ENCODE results near the gene SLC22A12.
"Not testable (repeated sequence)": the region's sequence is repeated elsewhere in the genome, so short reads cannot be mapped to it uniquely, and the experiment has no call there.

The SLC22A12 gene

GRCh38 chr11:64560941-64561340, 30.1 kb upstream of the SLC22A12 start:
- no peak overlapping the region for H3K4me3 ChIP-seq
- no peak overlapping the region for H3K27ac ChIP-seq
- TF ChIP-seq POLR2AphosphoS5 (IDR thresholded peaks at IDR 0.05; ENCODE audit: borderline replicate concordance, low read depth, low read length) (no peak), EZH2 (IDR thresholded peaks at IDR 0.05) (no peak), FOXP2 (optimal IDR thresholded peaks at IDR 0.05; ENCODE audit: control extremely low read depth, extremely low read length, insufficient read depth) (no peak)
- DNase-seq (ENCODE audit: low read depth, low spot score), result no peak
- H3K9ac ChIP-seq (ENCODE audit: insufficient read length), result no peak overlapping the region
- H3K9me3 ChIP-seq (ENCODE audit: low read depth, low read length), result no peaks in the 10 kb centered on the region
- H3K36me3 ChIP-seq (ENCODE audit: insufficient read depth, low read length), result no peaks in the 10 kb centered on the region

GRCh38 chr11:64561429-64561828, 29.6 kb upstream of the SLC22A12 start:
- not testable (repeated sequence) for H3K9me3 ChIP-seq (ENCODE audit: low read depth, low read length); H3K4me3 ChIP-seq; H3K36me3 ChIP-seq (ENCODE audit: insufficient read depth, low read length); H3K27ac ChIP-seq; DNase-seq (ENCODE audit: low read depth, low spot score); H3K9ac ChIP-seq (ENCODE audit: insufficient read length)

GRCh38 chr11:64561984-64562722, 28.9 kb upstream of the SLC22A12 start:
- H3K4me3 ChIP-seq, result no peak overlapping the region
- H3K9me3 ChIP-seq (ENCODE audit: low read depth, low read length), result no peaks in the 10 kb centered on the region
- TF ChIP-seq FOXP2 (optimal IDR thresholded peaks at IDR 0.05; ENCODE audit: control extremely low read depth, extremely low read length, insufficient read depth) (no peak), EZH2 (IDR thresholded peaks at IDR 0.05) (no peak), POLR2AphosphoS5 (IDR thresholded peaks at IDR 0.05; ENCODE audit: borderline replicate concordance, low read depth, low read length) (no peak)
- H3K36me3 ChIP-seq (ENCODE audit: insufficient read depth, low read length), result no peaks in the 10 kb centered on the region
- no peak overlapping the region for H3K9ac ChIP-seq (ENCODE audit: insufficient read length)
- no peak for DNase-seq (ENCODE audit: low read depth, low spot score)
- no peak overlapping the region for H3K27ac ChIP-seq

- H3K27ac ChIP-seq, result no peak overlapping the region
- DNase-seq (ENCODE audit: low read depth, low spot score), result no peak
- H3K4me3 ChIP-seq, result no peak overlapping the region
- H3K36me3 ChIP-seq (ENCODE audit: insufficient read depth, low read length), result no peaks in the 10 kb centered on the region
- H3K9ac ChIP-seq (ENCODE audit: insufficient read length), result no peak overlapping the region
- no peaks in the 10 kb centered on the region for H3K9me3 ChIP-seq (ENCODE audit: low read depth, low read length)
- TF ChIP-seq EZH2 (IDR thresholded peaks at IDR 0.05), result no peak
- TF ChIP-seq FOXP2 (optimal IDR thresholded peaks at IDR 0.05; ENCODE audit: control extremely low read depth, extremely low read length, insufficient read depth), result no peak
- no peak for TF ChIP-seq POLR2AphosphoS5 (IDR thresholded peaks at IDR 0.05; ENCODE audit: borderline replicate concordance, low read depth, low read length)
These were observed 28.2 kb upstream of the SLC22A12 start for GRCh38 chr11:64562723-64563351.

- H3K36me3 ChIP-seq (ENCODE audit: insufficient read depth, low read length), result no peaks in the 10 kb centered on the region
- no peak overlapping the region for H3K4me3 ChIP-seq
- no peak for DNase-seq (ENCODE audit: low read depth, low spot score)
- no peaks in the 10 kb centered on the region for H3K9me3 ChIP-seq (ENCODE audit: low read depth, low read length)
- no peak for TF ChIP-seq EZH2 (IDR thresholded peaks at IDR 0.05)
- no peak for TF ChIP-seq POLR2AphosphoS5 (IDR thresholded peaks at IDR 0.05; ENCODE audit: borderline replicate concordance, low read depth, low read length)
- TF ChIP-seq FOXP2 (optimal IDR thresholded peaks at IDR 0.05; ENCODE audit: control extremely low read depth, extremely low read length, insufficient read depth), result no peak
- no peak overlapping the region for H3K9ac ChIP-seq (ENCODE audit: insufficient read length)
- H3K27ac ChIP-seq, result no peak overlapping the region
These were observed 27.1 kb upstream of the SLC22A12 start for GRCh38 chr11:64563966-64564365.

GRCh38 chr11:64564419-64564818, 26.6 kb upstream of the SLC22A12 start:
- Histone ChIP-seq H3K4me3 (no peak overlapping the region), H3K9ac (ENCODE audit: insufficient read length) (no peak overlapping the region), H3K27ac (no peak overlapping the region), H3K9me3 (ENCODE audit: low read depth, low read length) (no peaks in the 10 kb centered on the region), H3K36me3 (ENCODE audit: insufficient read depth, low read length) (no peaks in the 10 kb centered on the region)
- TF ChIP-seq POLR2AphosphoS5 (IDR thresholded peaks at IDR 0.05; ENCODE audit: borderline replicate concordance, low read depth, low read length) (no peak), EZH2 (IDR thresholded peaks at IDR 0.05) (no peak), FOXP2 (optimal IDR thresholded peaks at IDR 0.05; ENCODE audit: control extremely low read depth, extremely low read length, insufficient read depth) (no peak)
- no peak for DNase-seq (ENCODE audit: low read depth, low spot score)

- no peak for TF ChIP-seq POLR2AphosphoS5 (IDR thresholded peaks at IDR 0.05; ENCODE audit: borderline replicate concordance, low read depth, low read length)
- TF ChIP-seq EZH2 (IDR thresholded peaks at IDR 0.05), result no peak
- Histone ChIP-seq H3K4me3 (no peak overlapping the region), H3K9me3 (ENCODE audit: low read depth, low read length) (no peaks in the 10 kb centered on the region), H3K27ac (no peak overlapping the region), H3K9ac (ENCODE audit: insufficient read length) (no peak overlapping the region), H3K36me3 (ENCODE audit: insufficient read depth, low read length) (no peaks in the 10 kb centered on the region)
- no peak for DNase-seq (ENCODE audit: low read depth, low spot score)
These were observed 25.8 kb upstream of the SLC22A12 start for GRCh38 chr11:64564947-64565889.
